K562 (cell line): Measurements from ENCODE around the gene AP1M1. TPM values are rescaled to one million over a fixed set of nuclear protein-coding genes. Genes with fewer than 3 reads are reported as not detected.

Experiments
- ATAC-seq: fragments of 200-7000 bp; cut with Tn5 transposase; 3 replicates; pipeline ENCODE4 v1.9.1; 2020; ENCODE audit warnings: moderate library complexity
- BruUV-seq: library from RNA; stranded (reverse); fragments of 400-500 nt; replicated peaks from 2 replicates; lab custom pipeline; 2021; lab: Mats Ljungman, UMichigan
- CTCF ChIA-PET: fragments of 300-600 bp; formaldehyde crosslinking; extraction: SDS; loops from one replicate; lab custom pipeline; 2021; ENCODE audit warnings: low intra/inter-chr PET ratio; lab: Yijun Ruan, JAX
- POLR2A ChIA-PET: fragments of 300-600, 350-650 bp; sonication (Branson Sonifier 250); formaldehyde crosslinking; extraction: SDS; loops from one replicate; lab custom pipeline; 2021; ENCODE audit warnings: antibody characterized with exemption, inconsistent platforms; lab: Yijun Ruan, JAX
- DNase-seq, 4 experiments: peaks; one replicate each; pipeline versions ENCODE4 v3.0.0 to v3.0.0-alpha.2; 2011 to 2018; ENCODE audit warnings: low spot score in 3 of 4, mixed read lengths in 3 of 4; ENCODE audit errors: extremely low read depth in 1 of 4
- FAIRE-seq: peaks from 2 replicates; lab custom pipeline; 2011; peaks lifted over from hg19 to GRCh38; lab: Jason Lieb, UNC
- H2AFZ ChIP-seq: 2 replicates; pipeline ENCODE4 v1.6.0; 2011; ENCODE audit warnings: low read depth, low read length, control low read depth, inconsistent platforms
- H3K27ac ChIP-seq: fragments of 200-600 bp; 3 replicates; pipeline ENCODE4 v1.8.0; 2011; ENCODE audit warnings: low read depth, mild to moderate bottlenecking, control low read depth, inconsistent platforms, low read length, moderate library complexity, mixed read lengths; ENCODE audit errors: extremely low read depth
- H3K27me3 ChIP-seq, 2 experiments: fragments of 300-600 bp in 1 of 2; 2 replicates in 1 of 2; 3 replicates in 1 of 2; pipeline versions ENCODE4 v1.6.0 to v1.8.0; 2011; ENCODE audit warnings: inconsistent platforms in 2 of 2, low read length in 2 of 2, mild to moderate bottlenecking in 1 of 2, mixed read lengths in 1 of 2, moderate library complexity in 1 of 2; ENCODE audit not compliant: control insufficient read depth in 2 of 2, insufficient read depth in 2 of 2
- H3K36me3 ChIP-seq: fragments of 300-600 bp; 3 replicates; pipeline ENCODE4 v1.8.0; 2011; ENCODE audit warnings: mild to moderate bottlenecking, low read length, inconsistent platforms; ENCODE audit not compliant: control insufficient read depth, insufficient read depth
- H3K4me1 ChIP-seq, 2 experiments: fragments of 200-600 bp in 1 of 2; replicated peaks in 1 of 2; 2 replicates in 1 of 2; 3 replicates in 1 of 2; pipeline versions ENCODE4 v1.5.1 to v1.8.0; 2011; ENCODE audit warnings: inconsistent platforms in 2 of 2, low read length in 2 of 2, mild to moderate bottlenecking in 1 of 2, mixed read lengths in 1 of 2, moderate library complexity in 1 of 2; ENCODE audit not compliant: control insufficient read depth in 2 of 2, insufficient read depth in 2 of 2
- H3K4me2 ChIP-seq: 2 replicates; pipeline ENCODE4 v1.6.1; 2011; ENCODE audit warnings: low read length, control low read depth, inconsistent platforms, mixed read lengths; ENCODE audit not compliant: insufficient read depth
- H3K4me3 ChIP-seq: fragments of 200-600 bp; sonication (generic), shearing (Covaris generic); 2 replicates; pipeline ENCODE4 v1.5.1; 2016; ENCODE audit warnings: control low read depth, inconsistent platforms
- H3K79me2 ChIP-seq: fragments of 200-600 bp; 3 replicates; pipeline ENCODE4 v1.8.0; 2011; ENCODE audit warnings: low read length, inconsistent platforms; ENCODE audit not compliant: control insufficient read depth, insufficient read depth
- H3K9ac ChIP-seq, 2 experiments: 2 replicates each; pipeline versions ENCODE4 v1.6.0 to v1.6.1; 2011; ENCODE audit warnings: low read depth in 2 of 2, low read length in 2 of 2, control low read depth in 1 of 2, inconsistent platforms in 1 of 2, mild to moderate bottlenecking in 1 of 2, mixed read lengths in 1 of 2; ENCODE audit not compliant: insufficient read depth in 1 of 2
- H3K9me1 ChIP-seq: one replicate; pipeline ENCODE4 v1.6.0; 2011; ENCODE audit warnings: inconsistent platforms, mild to moderate bottlenecking, low read length, moderate library complexity; ENCODE audit not compliant: control insufficient read depth, insufficient read depth
- H3K9me3 ChIP-seq: replicated peaks from 2 replicates; pipeline ENCODE4 v1.5.1; 2011; ENCODE audit warnings: low read depth, low read length, inconsistent platforms; ENCODE audit not compliant: control insufficient read depth, insufficient read depth
- H4K20me1 ChIP-seq: replicated peaks from 2 replicates; pipeline ENCODE4 v1.6.1; 2011; ENCODE audit warnings: low read length, inconsistent platforms, mixed read lengths; ENCODE audit not compliant: control insufficient read depth, insufficient read depth
- BACH1 ChIP-seq: fragments of 200-800 bp; sonication (Bioruptor generic); IDR thresholded peaks from 2 replicates; pipeline ENCODE4 v1.6.1; 2016; ENCODE audit warnings: missing genetic modification characterization, missing compliant biosample characterization
- CBX5 ChIP-seq: IDR thresholded peaks from 2 replicates; pipeline ENCODE4 v1.6.1; 2014; ENCODE audit warnings: low read depth, borderline replicate concordance
- CHD4 ChIP-seq: fragments of 200-600 bp; sonication (generic); IDR thresholded peaks from 3 replicates; pipeline ENCODE4 v1.6.1; 2012; ENCODE audit warnings: low read depth, mild to moderate bottlenecking, mixed read lengths, low read length, inconsistent platforms; ENCODE audit not compliant: insufficient read depth, insufficient replicate concordance, poor library complexity, severe bottlenecking
- EP400 ChIP-seq: fragments of 450-650 bp; IDR thresholded peaks from 2 replicates; pipeline ENCODE4 v1.6.1; 2017; ENCODE audit warnings: antibody characterized with exemption, mild to moderate bottlenecking, moderate library complexity
- MEIS2 ChIP-seq: fragments of 450-650 bp; IDR thresholded peaks from 2 replicates; pipeline ENCODE4 v1.6.1; 2014; ENCODE audit warnings: mild to moderate bottlenecking; ENCODE audit not compliant: partially characterized antibody
- PRDM10 ChIP-seq: fragments of 450-650 bp; IDR thresholded peaks from 2 replicates; pipeline ENCODE4 v1.6.1; 2018; ENCODE audit not compliant: partially characterized antibody
- WGBS: fragments of 100-300 bp; shearing (Covaris generic); methylation state at CpG from one replicate; pipeline ENCODE4 v1.1.6; 2016; ENCODE audit warnings: low coverage, mixed read lengths; ENCODE audit not compliant: insufficient coverage; ENCODE audit errors: missing lambda C conversion rate; 5-methylcytosine and 5-hydroxymethylcytosine counted together
- in situ Hi-C: fragments of 300-500 bp; cut with MboI; formaldehyde crosslinking; loops from 4 replicates; pipeline ENCODE4 v1.15.0; 2018; ENCODE audit warnings: inconsistent platforms, mixed read lengths
- intact Hi-C: fragments of 100-400 bp; cut with micrococcal nuclease; formaldehyde crosslinking; loops from 2 replicates; pipeline ENCODE4 v1.14.2; 2022
- polyA plus RNA-seq, 8 experiments: library from polyadenylated mRNA; depleted of rRNA in 4 of 8; stranded (reverse) in 5 of 8; unstranded in 3 of 8; fragments of >200 nt; fragmentation: Nextera tagmentation in 2 of 8; fragmentation: Illumina TruSeq in 1 of 8; extraction: Ambion mirVana in 2 of 8; extraction: Trizol in 1 of 8; gene quantifications; 2 replicates each; pipeline versions ENCODE4 v1.2.1 to v1.2.3, GENCODE V29; 2011 to 2014; ENCODE audit warnings: inconsistent platforms in 1 of 8, missing spikeins in 1 of 8
- total RNA-seq, 7 experiments: library from RNA; depleted of rRNA in 6 of 7; stranded (reverse); fragments of >200 nt in 6 of 7; fragmentation: Illumina TruSeq in 2 of 7; extraction: Trizol in 2 of 7; gene quantifications; 2 replicates each; pipeline versions ENCODE4 v1.2.1 to v1.2.3, GENCODE V29; 2011 to 2021; ENCODE audit warnings: low replicate concordance in 1 of 7

The AP1M1 gene
- total and polyA plus RNA-seq, 9 of the 15 experiments (the other 6 are each of a cell fraction or from before 2014, with no cell fraction given): 0.87 to 56.2 (median 29.1) TPM

GRCh38 chr19:16225279-16226183, 27.8 kb downstream of the AP1M1 start (continued):
- TF ChIP-seq CBX5 (no peak), MEIS2 (no peak), PRDM10 (no peak), BACH1 (tag) (no peak)

GRCh38 chr19:16226184-16226591, 28.5 kb downstream of the AP1M1 start:
- Histone ChIP-seq H3K4me2 (no peak overlapping the region), H4K20me1 (no peaks in the 10 kb centered on the region), H3K27me3 (no peaks in the 10 kb centered on the region), H3K9me1 (peaks cover 4% of the 10 kb centered on the region), H3K9ac (no peak overlapping the region), H3K4me3 (no peak overlapping the region)
- no peak for DNase-seq
- WGBS: 98% methylated on average over 14 of the region's 16 CpGs
- CTCF ChIA-PET: no interaction called here
- TF ChIP-seq CHD4 (no peak), EP400 (no peak)
- TF ChIP-seq, all 486 proteins: peak for 0
- Histone ChIP-seq H3K36me3 (peaks cover 46% of the 10 kb centered on the region; the same call in 2 of the 3 replicates), H3K4me1 (peaks cover 0 to 8% of the 10 kb centered on the region in 2 experiments; a peak in 2 of 5 replicates), H3K27ac (no peak overlapping the region), H3K9me3 (peaks cover 7% of the 10 kb centered on the region), H3K79me2 (no peaks in the 10 kb centered on the region), H2AFZ (no peak overlapping the region)
- BruUV-seq: no TSS peak
- no peak for ATAC-seq
- in situ Hi-C loops: no loop called here
- no peak for FAIRE-seq
- intact Hi-C loops: no loop called here
- POLR2A ChIA-PET: no interaction called here
